AG04449 (cell line): ENCODE results near the gene SCD5.

Experiments used
- CTCF ChIA-PET: fragments of 350-600 bp; formaldehyde crosslinking; extraction: SDS; loops from one replicate; lab custom pipeline; 2021; ENCODE audit warnings: antibody characterized with exemption; lab: Yijun Ruan, JAX
- POLR2A ChIA-PET: fragments of 400-600, 350-600 bp; formaldehyde crosslinking; extraction: SDS; loops from one replicate; lab custom pipeline; 2020; ENCODE audit warnings: antibody characterized with exemption, inconsistent platforms; lab: Yijun Ruan, JAX
- DNase-seq: peaks from one replicate; pipeline ENCODE4 v3.0.0-alpha.2; 2010; ENCODE audit warnings: low read depth, low spot score
- H3K4me3 ChIP-seq: 2 replicates; pipeline ENCODE4 v1.5.1; 2011; ENCODE audit warnings: low read depth, mild to moderate bottlenecking, control low read depth, low read length
- CTCF ChIP-seq: IDR thresholded peaks from one replicate; pipeline ENCODE4 v1.5.1; 2011; ENCODE audit warnings: mild to moderate bottlenecking, moderate library complexity, low read length, control low read depth, inconsistent platforms; ENCODE audit not compliant: insufficient read depth; ENCODE audit errors: missing control alignments

Gene SCD5

DNA sequence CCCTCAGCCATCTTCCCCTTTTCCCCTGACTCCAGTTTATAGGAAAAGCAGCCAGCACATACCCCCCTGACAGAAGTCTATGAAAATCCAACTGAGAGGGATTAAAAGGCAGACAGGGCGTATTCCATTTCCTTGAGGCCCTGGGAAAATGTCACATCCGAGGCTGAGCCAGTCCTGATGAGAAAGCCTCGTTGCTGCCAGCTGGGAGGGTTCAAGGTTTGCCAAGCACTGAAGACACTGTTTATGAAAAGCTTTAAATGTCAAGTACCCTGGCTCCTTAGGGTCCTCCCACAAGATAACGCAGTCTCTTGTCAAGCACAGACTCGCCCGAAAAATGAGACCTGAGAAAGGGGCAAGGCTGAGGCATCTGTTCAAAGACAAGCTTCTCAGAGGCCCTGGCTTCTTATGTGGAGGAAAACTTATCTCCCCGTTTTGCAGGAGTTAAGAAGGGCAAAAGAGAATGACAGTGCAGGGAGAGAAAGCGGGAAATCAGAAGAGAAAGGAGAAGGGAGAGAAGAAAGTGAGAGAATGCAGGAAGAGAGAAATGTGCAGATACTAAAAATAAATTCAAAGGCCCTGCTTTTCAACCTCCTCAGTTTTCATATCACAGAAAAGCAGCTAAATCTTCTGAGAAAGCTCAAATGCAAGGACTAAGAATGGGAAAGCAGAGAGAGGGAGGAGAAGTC is 44.7 kb downstream of the SCD5 start:
- CTCF ChIA-PET, result interaction anchor here (0.9 to 1.9 kb wide), 5 partner anchors 13 to 45 kb away, joined by 3 to 9 read pairs (median 3); partner anchors contain the start of gene SCD5
- POLR2A ChIA-PET, result no interaction called here
- H3K4me3 ChIP-seq, result no peak overlapping the region
- no peak for TF ChIP-seq CTCF
- no peak for DNase-seq

- no peak overlapping the region for H3K4me3 ChIP-seq
- no peak for DNase-seq
- no peak for TF ChIP-seq CTCF
- CTCF ChIA-PET, result interaction anchor here (0.9 to 1.9 kb wide), 4 partner anchors 13 to 46 kb away, joined by 3 to 9 read pairs (median 4); partner anchors contain the start of gene SCD5
- POLR2A ChIA-PET, result no interaction called here
Observed at GRCh38 chr4:82753238-82753637, 45.4 kb downstream of the SCD5 start.

GRCh38 chr4:82748810-82749470 is 49.7 kb downstream of the SCD5 start:
- ChIA-PET CTCF (interaction anchor here (0.7 to 5.2 kb wide), 3 partner anchors 10 to 189 kb away, joined by 3 to 42 read pairs (median 4); no protein-coding TSS in a partner anchor), POLR2A (no interaction called here)
- TF ChIP-seq CTCF, result no peak
- no peak for DNase-seq
- H3K4me3 ChIP-seq, result no peak overlapping the region

DNA sequence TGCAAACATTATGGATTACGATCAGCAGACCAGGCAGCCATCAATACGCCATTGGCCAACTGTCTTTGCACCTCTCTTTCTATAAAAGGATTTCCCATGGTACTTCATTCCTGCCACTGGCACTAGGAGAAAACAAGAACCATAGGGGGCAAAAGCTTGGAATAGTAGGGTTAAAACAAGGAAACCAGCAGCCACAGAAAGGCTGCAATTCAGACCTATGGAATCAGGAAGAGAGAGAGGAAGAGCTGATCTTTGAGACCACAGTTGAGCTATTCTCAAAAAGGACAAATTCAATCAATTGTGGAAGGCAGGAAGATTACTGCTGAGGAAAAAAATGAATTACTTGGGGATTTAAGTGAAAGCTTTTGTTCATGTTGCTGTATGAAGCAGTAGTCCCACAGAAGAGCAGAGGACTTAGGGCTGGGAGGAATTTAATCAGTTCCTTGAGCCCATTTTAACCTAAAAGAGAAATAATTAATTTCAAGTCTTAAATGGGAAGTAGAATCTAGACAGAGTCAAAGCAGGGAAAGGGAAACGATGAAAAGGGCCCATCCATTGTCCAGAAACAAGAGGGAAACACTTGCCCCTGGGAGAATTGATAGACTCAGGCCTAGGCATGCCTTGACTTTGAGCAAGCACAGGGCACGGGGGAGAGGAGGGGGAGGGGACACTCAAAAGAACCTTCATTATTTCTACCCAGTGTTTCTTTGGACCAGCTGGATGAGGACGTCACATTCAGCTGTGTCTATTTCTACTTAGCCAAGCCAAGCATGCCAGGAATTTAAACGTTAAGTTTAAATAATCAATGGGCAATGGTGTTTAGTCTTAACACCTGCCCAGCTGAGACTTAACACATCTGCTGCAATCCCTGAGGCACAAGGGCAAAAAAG is 50.7 kb downstream of the SCD5 start:
- H3K4me3 ChIP-seq, result no peak overlapping the region
- ChIA-PET CTCF (interaction anchor here (1.5 to 5.2 kb wide), 2 partner anchors 9 to 51 kb away, joined by 7 to 42 read pairs; partner anchors contain the start of gene SCD5), POLR2A (no interaction called here)
- no peak for DNase-seq
- TF ChIP-seq CTCF, result no peak

- no peak for DNase-seq
- no peak for TF ChIP-seq CTCF
- no peak overlapping the region for H3K4me3 ChIP-seq
- ChIA-PET CTCF (interaction anchor here (1.5 to 5.2 kb wide), 2 partner anchors 8 to 52 kb away, joined by 7 to 42 read pairs; partner anchors contain the start of gene SCD5), POLR2A (no interaction called here)
Observed at GRCh38 chr4:82746705-82747574, 51.7 kb downstream of the SCD5 start.
